Vagina (tissue), 2 donors: Measurements from ENCODE around the gene OR56A4.

ENCODE experiments used
- CTCF ChIP-seq, 3 experiments: fragments of 450-650 bp in 2 of 3; fragments of 200-600 bp in 1 of 3; sonication (generic) in 1 of 3; IDR thresholded peaks; one replicate each; pipeline ENCODE4 v1.5.1; 2017 to 2019; ENCODE audit warnings: antibody characterized with exemption in 3 of 3, mild to moderate bottlenecking in 2 of 3, moderate library complexity in 2 of 3
- POLR2A ChIP-seq, 2 donors: fragments of 450-650 bp; IDR thresholded peaks; one replicate each; pipeline ENCODE4 v1.6.1; 2017; ENCODE audit warnings: antibody characterized with exemption in 2 of 2, mild to moderate bottlenecking in 2 of 2, moderate library complexity in 2 of 2
- POLR2AphosphoS5 ChIP-seq, 2 donors: sonication (generic); formaldehyde crosslinking; IDR thresholded peaks; one replicate each; pipeline ENCODE4 v1.9.0; 2017; ENCODE audit warnings: antibody characterized with exemption in 2 of 2, mild to moderate bottlenecking in 2 of 2, low read depth in 1 of 2; ENCODE audit not compliant: insufficient read depth in 1 of 2

GRCh38 chr11:5992150-5992549 is 14.6 kb downstream of the OR56A4 start:
- TF ChIP-seq CTCF (IDR thresholded peaks at IDR 0.05) (no peak), POLR2AphosphoS5 (IDR thresholded peaks at IDR 0.05; ENCODE audit: insufficient read depth in 1 of 2, low read depth in 1 of 2) (no peak), POLR2A (IDR thresholded peaks at IDR 0.05) (no peak)
